NB4 (cell line): ENCODE data around the gene LARP6.

Source experiments
- CTCF ChIP-seq: IDR thresholded peaks from one replicate; pipeline ENCODE4 v1.5.1; 2012; ENCODE audit warnings: low read depth, low read length
- POLR2A ChIP-seq: IDR thresholded peaks from 2 replicates; pipeline ENCODE4 v1.6.1; 2011; ENCODE audit warnings: mild to moderate bottlenecking; ENCODE audit not compliant: insufficient read length; ENCODE audit errors: extremely low read depth

DNA sequence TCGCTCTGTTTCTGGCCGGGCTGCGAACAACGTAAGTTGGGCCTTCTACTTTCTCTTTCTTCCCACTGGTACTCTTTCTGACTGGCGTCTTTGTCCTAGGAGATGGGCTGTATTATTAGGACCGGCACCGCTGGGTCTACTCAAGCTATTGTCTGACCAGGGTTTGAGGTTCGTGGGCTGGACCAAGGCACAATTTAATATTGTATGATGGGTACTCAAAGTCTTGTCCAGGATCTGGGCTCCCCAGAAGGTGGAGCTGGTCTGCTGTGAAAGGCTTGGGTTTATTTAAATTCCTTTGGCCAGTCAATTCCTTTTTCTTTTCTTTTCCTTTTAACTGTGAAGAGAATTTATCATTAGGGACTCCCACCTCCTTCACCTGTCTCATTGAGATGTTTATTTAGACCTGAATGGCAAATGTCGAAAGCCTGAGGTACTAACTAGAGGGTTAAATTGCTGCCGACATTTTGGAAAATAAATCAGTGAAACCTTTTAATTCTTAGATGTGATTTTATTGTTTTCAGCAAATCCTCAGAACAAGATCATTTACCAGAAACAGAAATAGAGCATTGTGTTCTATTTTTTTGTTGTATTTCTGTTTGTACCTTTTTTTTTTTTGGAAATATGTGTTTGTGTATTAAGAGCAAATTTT, 39.1 kb upstream of the LARP6 start:
- TF ChIP-seq CTCF (peak; percentile 17), POLR2A (no peak)
